ENCODE results near the gene DNAH2.

Gene DNAH2

GRCh38 chr17:7824021-7824924 lies 106.7 kb downstream of the DNAH2 start:
- DNase-seq, result no peak

- peak; percentile 3 for DNase-seq
Observed at GRCh38 chr17:7825206-7825990, 107.9 kb downstream of the DNAH2 start.

- no peak for DNase-seq
Observed at GRCh38 chr17:7830616-7831015, 113.1 kb downstream of the DNAH2 start.

- DNase-seq, result no peak
Observed at GRCh38 chr17:7831233-7831632, 113.7 kb downstream of the DNAH2 start.

- DNase-seq, result no peak
Observed at GRCh38 chr17:7832431-7832830, 114.9 kb downstream of the DNAH2 start.

- no peak for DNase-seq
Observed at GRCh38 chr17:7833011-7833794, 115.7 kb downstream of the DNAH2 start.

GRCh38 chr17:7833795-7834541 lies 116.4 kb downstream of the DNAH2 start, which contains the start of gene KDM6B:
Gene KDM6B, plus strand, starts transcription at chr17:7834217. Its CDS starts 11,338 bp downstream, at chr17:7845555.
- peak; percentile 84 for DNase-seq

GRCh38 chr17:7834542-7834956 lies 117.0 kb downstream of the DNAH2 start:
- no peak for DNase-seq

GRCh38 chr17:7834957-7835813 lies 117.6 kb downstream of the DNAH2 start:
- peak; percentile 92 for DNase-seq

- DNase-seq, result peak; percentile 36
Observed at GRCh38 chr17:7835814-7836595, 118.5 kb downstream of the DNAH2 start.

GRCh38 chr17:7836596-7837407 lies 119.3 kb downstream of the DNAH2 start:
- DNase-seq, result peak; percentile 75

- peak; percentile 40 for DNase-seq
Observed at GRCh38 chr17:7837408-7838088, 120.0 kb downstream of the DNAH2 start.

GRCh38 chr17:7838090-7839075 lies 120.8 kb downstream of the DNAH2 start:
- peak; percentile 40 for DNase-seq

GRCh38 chr17:7839190-7839875 lies 121.8 kb downstream of the DNAH2 start:
- DNase-seq, result no peak

GRCh38 chr17:7839876-7840261 lies 122.3 kb downstream of the DNAH2 start:
- DNase-seq, result peak; percentile 1

GRCh38 chr17:7840441-7840840 lies 122.9 kb downstream of the DNAH2 start:
- no peak for DNase-seq

GRCh38 chr17:7840875-7841274 lies 123.3 kb downstream of the DNAH2 start:
- DNase-seq, result no peak

Measured in kidney glomerular epithelial cell (primary cell).